UCSD-AML1 (cell line): ENCODE measurements around the gene AMACR.

Experiments
- DNase-seq: peaks from one replicate; lab custom pipeline; 2025; ENCODE audit not compliant: unreplicated experiment; lab: John Stamatoyannopoulos, UW

The AMACR gene

GRCh38 chr5:34007621-34008600 is at the start of gene AMACR:
TSS of gene AMACR (minus strand) at chr5:34008050. CDS start at chr5:34008019, 31 bp downstream.
- peak; percentile 94 for DNase-seq

GRCh38 chr5:34057569-34057968 is 49.7 kb upstream of the AMACR start:
- no peak for DNase-seq

GRCh38 chr5:34057118-34057517 is 49.3 kb upstream of the AMACR start:
- DNase-seq: no peak

DNA sequence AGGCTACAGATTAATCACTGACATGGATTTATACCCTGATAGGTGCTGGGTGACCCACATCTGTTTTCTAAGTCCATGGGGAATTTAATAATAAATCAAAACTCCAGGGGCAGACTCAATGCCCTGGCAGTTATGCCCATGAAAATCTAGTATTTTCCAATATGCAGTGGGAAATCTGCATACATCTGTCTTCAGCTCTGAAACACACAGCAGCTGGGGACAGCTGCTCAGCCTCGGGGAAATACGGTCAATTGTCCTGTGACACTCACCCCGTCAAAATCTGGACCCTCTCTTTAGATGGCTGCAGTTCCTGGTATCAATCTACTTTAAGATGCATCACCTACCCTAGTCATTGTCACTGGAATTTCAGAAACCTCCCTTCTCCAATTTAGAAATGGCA is 47.8 kb upstream of the AMACR start:
- no peak for DNase-seq

GRCh38 chr5:34054400-34054729 is 46.5 kb upstream of the AMACR start:
- DNase-seq: no peak

DNA sequence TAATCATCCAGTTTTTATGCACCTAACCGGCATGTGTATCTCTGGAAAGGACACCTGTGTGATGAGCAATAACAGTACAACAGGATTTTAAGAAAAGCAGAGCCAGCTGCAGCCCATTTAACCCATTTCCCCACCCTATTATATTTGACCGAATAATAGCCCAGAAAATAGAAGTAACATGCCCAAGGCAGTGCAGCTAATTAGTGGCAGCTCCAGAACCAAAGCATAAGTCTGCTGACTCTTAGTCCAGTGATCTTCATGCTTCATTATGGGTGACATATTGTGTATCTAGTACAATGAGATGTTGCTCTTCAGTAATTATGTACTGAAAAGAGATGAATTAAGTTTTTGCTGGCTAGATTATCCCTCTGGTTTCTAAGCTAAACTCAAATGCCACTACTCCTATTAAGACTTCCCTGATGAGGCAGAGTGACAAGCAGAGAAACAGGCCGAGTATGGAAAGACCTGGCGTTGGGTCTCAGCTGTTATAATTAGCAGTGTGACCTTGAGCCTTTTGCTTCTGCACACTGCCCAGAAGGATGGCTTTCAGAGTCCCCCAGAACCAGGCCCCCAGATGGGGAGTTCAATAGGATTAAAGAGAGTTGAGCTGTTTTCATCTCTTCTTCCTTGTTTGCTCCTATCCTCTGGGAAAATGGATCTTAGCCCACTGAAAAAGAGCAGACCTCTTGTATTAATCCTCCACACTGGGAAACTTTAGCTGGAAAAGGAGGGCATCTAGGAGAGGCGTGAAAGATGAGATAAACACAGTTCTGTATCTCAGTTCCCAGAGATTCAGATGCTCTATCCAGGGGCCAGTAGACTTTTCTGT is 45.9 kb upstream of the AMACR start:
- DNase-seq: no peak

DNA sequence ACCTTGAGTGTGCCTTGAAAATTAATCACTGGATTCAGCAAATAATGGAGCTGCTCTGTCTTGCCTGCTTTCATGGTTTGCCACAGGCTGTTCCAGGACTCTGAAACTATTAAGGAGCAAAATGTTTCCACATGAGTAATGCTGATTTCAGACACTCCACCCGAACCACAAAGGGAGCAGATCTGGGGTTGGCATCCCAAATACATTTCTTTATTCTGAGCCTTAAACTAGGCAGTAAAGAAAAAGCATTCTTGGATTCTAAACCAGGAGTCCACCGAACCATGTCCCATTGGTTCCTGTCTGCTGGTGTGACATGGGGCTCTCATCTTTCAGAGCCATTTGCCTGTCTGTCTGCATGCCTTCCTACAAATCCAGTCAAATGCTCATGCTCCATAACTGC is 45.3 kb upstream of the AMACR start:
- no peak for DNase-seq

GRCh38 chr5:34051374-34051980 is 43.6 kb upstream of the AMACR start:
- no peak for DNase-seq

DNA sequence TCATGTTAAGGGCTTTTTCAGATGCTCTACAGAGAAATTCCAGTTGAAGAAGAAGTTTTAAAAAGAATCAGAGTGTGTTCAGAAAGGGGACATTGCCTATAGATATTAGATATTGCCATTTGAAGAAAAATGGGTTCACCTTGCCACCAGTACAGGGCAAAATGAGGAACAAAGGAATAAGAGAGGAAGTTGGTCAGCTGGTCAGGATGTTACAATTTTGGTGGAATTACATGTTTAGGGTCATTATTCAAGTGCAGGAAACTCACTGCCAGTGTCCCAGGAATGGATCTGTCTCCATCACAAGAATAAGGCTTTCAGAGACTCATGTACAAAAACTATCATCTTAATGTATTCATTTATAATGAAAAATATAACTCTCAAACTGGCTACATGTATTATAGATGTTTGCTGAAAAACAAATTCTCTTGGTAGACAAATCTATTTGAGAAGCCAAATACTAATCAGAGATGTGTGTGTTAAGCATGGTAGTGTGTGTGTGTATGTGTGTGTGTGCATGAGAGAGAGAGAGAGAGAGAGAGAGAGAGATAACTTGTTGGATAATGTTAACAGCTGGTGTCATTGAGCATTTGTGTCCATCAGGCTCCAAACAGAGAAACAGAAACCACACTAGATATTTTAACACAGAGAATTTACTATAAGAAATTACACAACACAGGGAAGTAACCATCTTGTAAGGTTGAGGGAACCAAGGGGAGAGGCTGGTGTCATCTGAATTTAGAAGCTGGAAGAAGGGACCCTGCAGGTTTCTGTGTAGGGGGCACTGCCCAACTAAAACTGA is 40.1 kb upstream of the AMACR start:
- DNase-seq: no peak

DNA sequence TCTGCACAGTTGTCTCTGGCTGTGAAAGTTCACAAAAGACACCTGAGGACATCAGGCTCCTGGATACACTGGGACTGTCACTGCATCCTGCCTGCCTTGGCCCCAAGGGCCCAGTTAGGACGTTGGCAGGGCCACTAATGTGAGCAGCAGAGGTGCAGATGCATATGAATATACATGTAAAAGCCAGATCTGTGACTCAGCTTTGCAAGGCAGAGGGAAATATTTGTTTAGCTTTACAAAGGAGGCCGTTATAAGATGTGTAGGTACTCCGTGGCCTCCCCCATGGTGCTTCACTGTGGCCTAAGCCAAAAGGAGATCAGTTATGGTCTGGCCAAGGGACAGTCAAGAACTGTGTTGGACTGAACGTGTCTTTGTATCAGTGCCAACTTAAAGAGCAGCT is 39.3 kb upstream of the AMACR start:
- DNase-seq: no peak

GRCh38 chr5:34045996-34046395 is 38.1 kb upstream of the AMACR start:
- DNase-seq: no peak

DNA sequence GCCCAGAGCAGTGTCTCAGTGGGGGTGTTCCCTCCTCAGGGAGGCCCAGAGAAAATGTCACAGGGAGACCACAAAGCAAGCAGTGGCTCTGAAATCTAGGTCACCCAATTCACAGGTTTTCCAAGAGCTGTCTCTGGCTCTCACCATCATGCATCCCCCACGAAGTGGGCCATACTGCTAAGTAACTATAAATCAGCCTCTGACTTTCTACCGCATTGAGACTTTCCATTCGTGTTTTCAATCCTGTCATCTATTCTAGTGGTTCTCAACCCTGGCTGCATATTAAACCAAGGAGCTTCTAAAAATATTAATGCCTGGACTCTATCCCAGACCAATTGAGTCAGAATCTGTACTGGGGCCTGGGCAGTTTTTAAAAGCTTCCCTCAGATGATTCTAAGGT is 37.2 kb upstream of the AMACR start:
- no peak for DNase-seq

- DNase-seq: no peak
Measured at GRCh38 chr5:34043099-34043876, 35.4 kb upstream of the AMACR start, which contains the start of gene C1QTNF3. TSS of gene C1QTNF3 (minus strand) at chr5:34043213. CDS start at chr5:34043125, 88 bp downstream.

DNA sequence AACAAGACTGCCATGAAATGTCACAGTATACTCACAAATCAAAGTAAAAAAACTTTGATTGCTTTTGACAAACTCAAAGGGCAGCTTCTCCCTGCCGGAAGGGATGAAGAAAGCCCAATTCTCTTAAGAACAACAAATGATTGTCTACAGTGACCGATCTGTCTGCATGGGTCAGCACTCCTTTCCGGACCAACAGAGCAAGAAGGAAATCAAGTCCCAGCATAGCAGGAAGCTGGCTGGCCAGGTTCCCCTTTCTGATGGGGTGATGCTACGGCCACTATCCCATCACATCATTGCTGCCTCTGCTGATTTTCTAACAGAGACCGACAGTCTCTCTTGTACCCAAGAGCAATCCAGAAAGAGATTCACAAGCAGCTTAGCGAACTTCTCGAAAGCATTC is 34.5 kb upstream of the AMACR start:
- DNase-seq: peak; percentile 37

DNA sequence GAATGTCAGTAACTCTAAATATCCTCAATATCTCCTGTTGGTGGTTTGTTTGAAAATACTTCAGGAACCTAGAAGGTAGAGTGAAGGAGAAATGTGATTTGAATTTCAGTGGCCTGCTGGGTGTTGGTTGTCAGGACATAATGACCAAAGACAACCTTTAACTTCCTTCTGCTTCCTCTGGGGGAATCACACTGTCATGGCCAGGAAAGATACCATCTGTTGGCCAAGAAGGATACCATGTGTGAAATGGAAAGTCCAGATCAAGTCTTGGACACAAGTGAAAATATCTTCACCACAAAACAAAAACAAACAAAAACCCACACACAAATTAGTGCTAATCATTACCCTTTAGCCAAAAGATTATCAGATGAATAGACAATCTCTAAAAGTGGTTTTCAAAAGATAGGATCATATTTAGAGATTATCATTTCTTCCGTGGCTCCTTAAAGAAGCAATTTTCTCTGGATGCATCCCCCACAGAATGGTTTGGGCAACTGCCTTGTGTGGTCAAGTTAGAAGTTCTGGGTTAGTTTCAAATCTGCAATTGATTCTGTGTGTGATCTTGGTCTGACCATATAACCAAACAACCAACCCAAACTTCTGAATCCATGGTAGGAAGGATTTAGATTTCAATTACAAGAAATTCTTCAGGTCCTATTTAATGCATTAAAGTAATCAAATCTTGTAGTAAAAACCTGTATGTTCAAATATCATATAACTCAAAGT is 33.6 kb upstream of the AMACR start:
- DNase-seq: no peak

GRCh38 chr5:34040472-34040871 is 32.6 kb upstream of the AMACR start:
- DNase-seq: no peak

- DNase-seq: no peak
Measured at GRCh38 chr5:34039398-34040157, 31.7 kb upstream of the AMACR start.

DNA sequence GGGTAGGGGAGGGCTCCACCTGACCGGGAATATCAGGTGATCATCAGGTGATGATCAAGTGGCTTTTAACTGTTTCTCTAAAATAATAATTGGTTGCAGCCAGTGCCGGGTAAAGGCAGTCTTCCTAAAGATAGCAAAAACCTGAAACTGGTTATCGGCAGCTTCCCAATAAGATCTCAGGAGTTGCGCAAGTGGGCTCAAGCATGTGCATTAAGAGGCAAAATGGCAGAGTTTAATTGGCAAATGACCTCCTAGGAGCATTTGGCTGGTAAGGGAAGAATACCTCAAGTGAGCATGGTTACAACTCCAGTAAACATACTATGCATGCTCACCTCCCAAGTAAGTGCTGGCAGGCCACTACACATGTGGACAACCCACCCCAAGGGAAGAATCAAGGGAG is 31.0 kb upstream of the AMACR start:
- no peak for DNase-seq

- no peak for DNase-seq
Measured at GRCh38 chr5:34038390-34038789, 30.5 kb upstream of the AMACR start.
